GM13977 (cell line): ENCODE measurements around the gene STUM.
"Not testable (repeated sequence)": the region's sequence is repeated elsewhere in the genome, so short reads cannot be mapped to it uniquely, and the experiment has no call there.

ENCODE experiments used
- DNase-seq: peaks from one replicate; pipeline ENCODE4 v3.0.0; 2012; ENCODE audit warnings: low spot score
- CTCF ChIP-seq: IDR thresholded peaks from 2 replicates; pipeline ENCODE4 v1.5.1; 2012; ENCODE audit warnings: mild to moderate bottlenecking, control low read depth; ENCODE audit not compliant: insufficient read depth; ENCODE audit errors: extremely low read depth, missing control alignments
- in situ Hi-C: fragments of 300-500 bp; cut with MboI; formaldehyde crosslinking; loops from one replicate; pipeline ENCODE4 v1.12.0; 2022; ENCODE audit warnings: low sequenced_read_pairs, low pct_unique_long_range_greater_than_20kb, mixed read lengths, inconsistent platforms; ENCODE audit not compliant: unreplicated experiment

The STUM gene

GRCh38 chr1:226593541-226593940 is 45.0 kb downstream of the STUM start:
- DNase-seq = no peak
- in situ Hi-C loops = no loop called here
- no peak for TF ChIP-seq CTCF

- no peak for DNase-seq
- TF ChIP-seq CTCF = no peak
- in situ Hi-C loops = no loop called here
These were observed 48.1 kb downstream of the STUM start for GRCh38 chr1:226596531-226597165.

- no peak for TF ChIP-seq CTCF
- in situ Hi-C loops = no loop called here
- no peak for DNase-seq
These were observed 49.3 kb downstream of the STUM start for GRCh38 chr1:226597616-226598454.

- no peak for TF ChIP-seq CTCF
- in situ Hi-C loops = no loop called here
- DNase-seq = no peak
These were observed 49.9 kb downstream of the STUM start for GRCh38 chr1:226598455-226598849.

- in situ Hi-C loops, DNase-seq: not testable (repeated sequence)
These were observed 50.4 kb downstream of the STUM start for GRCh38 chr1:226598955-226599354.

- in situ Hi-C loops = no loop called here
- no peak for DNase-seq
- no peak for TF ChIP-seq CTCF
These were observed 51.2 kb downstream of the STUM start for GRCh38 chr1:226599636-226600238.

- DNase-seq = no peak
- no peak for TF ChIP-seq CTCF
- in situ Hi-C loops = no loop called here
These were observed 51.7 kb downstream of the STUM start for GRCh38 chr1:226600254-226600653.
